Esophagus squamous epithelium (tissue), 4 donors: ENCODE data around the gene TEX35.

ENCODE experiments used
- CTCF ChIP-seq, 6 experiments: fragments of 450-650 bp in 4 of 6; fragments of 200-600 bp in 2 of 6; sonication (generic) in 2 of 6; IDR thresholded peaks; one replicate each; pipeline ENCODE4 v1.5.1; 2016 to 2019; ENCODE audit warnings: antibody characterized with exemption in 6 of 6, mild to moderate bottlenecking in 4 of 6, moderate library complexity in 4 of 6
- POLR2A ChIP-seq, 4 donors: fragments of 450-650 bp; IDR thresholded peaks; one replicate each; pipeline ENCODE4 v1.6.1; 2017; ENCODE audit warnings: antibody characterized with exemption in 4 of 4, mild to moderate bottlenecking in 4 of 4, moderate library complexity in 3 of 4

DNA sequence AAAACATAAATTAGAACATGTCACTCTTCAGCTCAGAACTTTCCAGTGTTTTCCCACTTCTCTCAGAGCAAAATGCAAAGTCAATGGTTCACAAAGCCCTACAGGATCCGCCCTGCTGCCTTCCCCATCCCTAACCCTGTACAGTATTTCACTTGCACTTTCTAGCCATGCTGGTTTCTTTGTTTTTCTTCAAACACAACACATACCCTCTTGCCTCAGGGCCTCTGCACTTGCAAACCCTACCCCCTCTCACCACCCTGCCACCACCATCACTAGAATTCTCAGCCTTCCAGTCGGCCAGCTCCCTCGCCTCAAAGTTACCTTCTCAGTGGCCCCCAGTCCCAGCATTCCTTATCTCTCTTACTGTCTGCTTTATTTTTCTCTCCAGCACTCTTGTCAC, 17.6 kb downstream of the TEX35 start:
- TF ChIP-seq CTCF (IDR thresholded peaks at IDR 0.05) = no peak
- TF ChIP-seq POLR2A (IDR thresholded peaks at IDR 0.05) = no peak
